Amniotic epithelial cell (primary cell): ENCODE data around the gene KRTAP10-5.

Experiments
- DNase-seq: peaks from one replicate; pipeline ENCODE4 v3.0.0-alpha.2; 2010; ENCODE audit warnings: low read depth

Gene KRTAP10-5

GRCh38 chr21:44549525-44550211 lies 30.7 kb downstream of the KRTAP10-5 start:
- DNase-seq, result no peak

- no peak for DNase-seq
These were observed 31.5 kb downstream of the KRTAP10-5 start for GRCh38 chr21:44548922-44549321.

- DNase-seq, result no peak
These were observed 32.0 kb downstream of the KRTAP10-5 start for GRCh38 chr21:44548381-44548780.

GRCh38 chr21:44547656-44548331 lies 32.6 kb downstream of the KRTAP10-5 start:
- no peak for DNase-seq

- no peak for DNase-seq
These were observed 35.8 kb downstream of the KRTAP10-5 start for GRCh38 chr21:44544566-44544965.

GRCh38 chr21:44542716-44543115 lies 37.7 kb downstream of the KRTAP10-5 start:
- no peak for DNase-seq

- DNase-seq, result no peak
These were observed 39.6 kb downstream of the KRTAP10-5 start for GRCh38 chr21:44540741-44541288.

GRCh38 chr21:44539991-44540666 lies 40.3 kb downstream of the KRTAP10-5 start, which contains the start of gene KRTAP10-1:
Gene KRTAP10-1, minus strand, starts transcription at chr21:44540195. Its CDS starts 45 bp downstream, at chr21:44540150.
- no peak for DNase-seq

GRCh38 chr21:44539046-44539445 lies 41.4 kb downstream of the KRTAP10-5 start:
- no peak for DNase-seq

GRCh38 chr21:44537930-44538911 lies 42.2 kb downstream of the KRTAP10-5 start:
- DNase-seq, result no peak

- no peak for DNase-seq
These were observed 44.4 kb downstream of the KRTAP10-5 start for GRCh38 chr21:44535963-44536362.

- DNase-seq, result no peak
These were observed 45.7 kb downstream of the KRTAP10-5 start for GRCh38 chr21:44534688-44535087.

- no peak for DNase-seq
These were observed 46.3 kb downstream of the KRTAP10-5 start for GRCh38 chr21:44533891-44534627.

- DNase-seq, result no peak
These were observed 47.1 kb downstream of the KRTAP10-5 start for GRCh38 chr21:44533121-44533890.

- DNase-seq, result no peak
These were observed 47.7 kb downstream of the KRTAP10-5 start for GRCh38 chr21:44532712-44533111.

GRCh38 chr21:44531606-44532564 lies 48.5 kb downstream of the KRTAP10-5 start:
- DNase-seq, result no peak

GRCh38 chr21:44530903-44531605 lies 49.4 kb downstream of the KRTAP10-5 start:
- DNase-seq, result no peak

- DNase-seq, result no peak
These were observed 50.0 kb downstream of the KRTAP10-5 start for GRCh38 chr21:44530221-44530902.
